Measurements from ENCODE around the gene CARD10.
"Not testable (repeated sequence)": the region's sequence is repeated elsewhere in the genome, so short reads cannot be mapped to it uniquely, and the experiment has no call there.

The CARD10 gene

DNA sequence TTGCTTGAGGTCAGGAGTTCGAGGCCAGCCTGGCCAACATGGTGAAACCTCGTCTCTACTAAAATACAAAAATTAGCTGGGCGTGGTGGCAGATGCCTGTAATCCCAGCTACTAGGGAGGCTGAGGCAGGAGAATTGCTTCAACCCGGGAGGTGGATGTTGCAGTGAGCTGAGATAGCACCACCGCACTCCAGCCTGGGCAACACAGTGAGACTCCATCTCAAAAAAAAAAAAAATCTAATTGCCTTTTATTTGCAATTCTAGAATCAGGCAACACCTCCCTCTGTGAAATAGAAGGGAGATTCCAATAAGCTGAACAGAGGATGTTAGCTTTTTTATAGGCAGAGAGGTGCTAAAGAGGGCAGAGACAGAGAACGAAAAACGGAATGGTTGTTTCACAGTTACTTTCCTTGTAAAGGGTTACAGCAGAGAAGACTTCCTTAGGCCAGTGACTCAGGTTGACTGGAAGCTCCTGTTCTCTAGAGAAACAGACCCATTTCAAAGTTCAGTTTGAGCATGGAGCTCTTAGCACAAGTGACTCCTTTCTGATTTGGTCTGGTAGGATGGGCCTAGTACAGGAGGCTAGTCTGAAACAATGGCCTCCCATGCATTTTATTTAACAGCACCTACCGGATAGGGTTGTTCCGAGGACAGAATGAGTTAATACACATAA, 8.0 kb upstream of the CARD10 start:
- DNase-seq (ENCODE audit: low spot score): not testable (repeated sequence)

DNA sequence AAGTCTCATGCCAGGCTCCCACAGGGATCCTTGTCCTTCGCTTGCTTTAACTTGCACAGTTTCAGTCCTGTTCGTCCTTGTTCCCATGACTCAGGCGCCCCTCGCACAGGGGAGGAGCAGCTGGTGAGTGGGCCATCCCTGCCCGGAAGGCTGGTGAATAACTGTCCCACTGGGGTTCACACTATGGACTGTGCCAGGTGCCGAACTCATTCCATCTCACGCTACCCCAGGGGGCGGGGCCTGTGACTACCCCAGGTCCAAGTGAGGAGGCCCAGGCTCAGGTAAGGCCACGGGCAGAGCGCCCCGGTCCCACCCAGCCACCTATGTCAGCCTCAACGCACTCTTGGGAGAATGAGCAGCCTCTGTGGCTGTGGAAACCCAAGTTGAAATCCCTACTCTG, 7.2 kb upstream of the CARD10 start:
- DNase-seq (ENCODE audit: low spot score): no peak

DNA sequence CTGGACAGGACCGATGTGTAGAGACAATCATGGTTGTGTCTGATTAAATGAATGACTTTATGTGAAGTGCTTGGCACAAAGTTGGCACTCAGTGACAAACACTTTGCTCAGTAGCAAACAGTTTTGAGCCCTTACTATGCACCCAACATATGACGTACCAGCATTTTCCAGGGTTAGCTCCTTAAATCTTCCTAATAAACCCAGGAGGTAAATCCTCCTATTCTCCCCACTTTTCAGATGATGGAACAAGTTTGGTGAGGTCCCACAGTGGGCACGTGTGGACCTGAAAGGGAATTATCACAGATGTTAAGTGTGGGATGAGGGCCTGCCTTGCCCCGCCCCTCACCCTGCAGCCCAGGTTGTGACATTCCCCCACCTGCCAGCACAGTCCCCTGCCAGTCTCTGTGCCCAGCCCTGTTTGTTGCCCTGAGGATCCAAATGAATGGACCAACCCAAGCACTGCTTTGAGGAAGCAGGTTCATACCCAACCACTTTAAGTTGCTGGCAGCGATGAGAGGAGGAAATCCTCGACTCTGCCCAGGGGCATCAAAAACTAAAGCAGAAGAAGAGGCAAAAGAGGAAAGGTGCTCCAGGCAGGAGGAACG, 6.6 kb upstream of the CARD10 start:
- no peak for DNase-seq (ENCODE audit: low spot score)

GRCh38 chr22:37525073-37525745, 6.0 kb upstream of the CARD10 start:
- no peak for DNase-seq (ENCODE audit: low spot score)

GRCh38 chr22:37522482-37522881, 3.3 kb upstream of the CARD10 start:
- no peak for DNase-seq (ENCODE audit: low spot score)

DNA sequence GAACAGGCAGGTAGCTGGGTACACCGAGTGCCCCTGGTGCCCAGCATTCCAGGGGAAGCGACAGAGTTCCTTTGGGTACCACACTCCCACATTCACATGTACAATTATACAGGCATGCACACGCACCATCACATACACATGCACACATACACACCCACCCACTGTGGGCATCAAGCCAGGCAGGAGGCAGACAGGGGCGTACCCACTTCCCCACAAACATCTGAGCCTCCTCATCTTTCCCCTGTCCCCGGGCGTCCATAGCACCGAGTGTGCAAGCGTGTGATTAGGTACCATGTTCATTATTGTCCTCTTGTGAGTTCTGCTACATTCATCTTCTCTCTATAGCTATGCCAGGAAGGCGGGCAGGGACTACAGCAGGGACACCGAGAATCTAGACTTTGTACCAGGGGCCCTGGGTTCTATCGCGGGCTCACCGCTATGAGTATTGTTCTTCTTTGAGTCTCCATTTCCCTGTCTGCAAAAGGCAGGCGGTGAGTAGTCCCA, 2.1 kb upstream of the CARD10 start:
- no peak for DNase-seq (ENCODE audit: low spot score)

DNA sequence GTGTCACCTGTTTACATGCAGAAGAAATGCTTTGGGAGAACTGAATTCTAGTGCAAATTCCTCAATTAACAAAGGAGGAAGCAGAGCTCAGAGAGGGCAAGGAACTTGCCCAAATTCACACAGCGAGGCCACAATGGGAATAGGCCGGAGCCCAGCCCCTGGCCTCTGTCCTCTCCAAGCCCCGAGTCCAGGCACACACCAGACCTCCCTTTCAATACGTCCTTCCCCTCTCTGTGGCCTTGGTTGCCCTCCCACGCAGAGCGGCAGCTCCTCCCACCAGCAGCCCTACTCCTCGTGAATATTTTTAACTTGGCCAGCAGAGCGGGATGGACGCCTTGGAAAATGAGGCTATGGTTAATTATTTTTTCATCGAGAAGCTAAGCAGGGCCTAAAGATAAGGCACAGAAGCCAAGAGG, 1.6 kb upstream of the CARD10 start:
- DNase-seq (ENCODE audit: low spot score): no peak

DNA sequence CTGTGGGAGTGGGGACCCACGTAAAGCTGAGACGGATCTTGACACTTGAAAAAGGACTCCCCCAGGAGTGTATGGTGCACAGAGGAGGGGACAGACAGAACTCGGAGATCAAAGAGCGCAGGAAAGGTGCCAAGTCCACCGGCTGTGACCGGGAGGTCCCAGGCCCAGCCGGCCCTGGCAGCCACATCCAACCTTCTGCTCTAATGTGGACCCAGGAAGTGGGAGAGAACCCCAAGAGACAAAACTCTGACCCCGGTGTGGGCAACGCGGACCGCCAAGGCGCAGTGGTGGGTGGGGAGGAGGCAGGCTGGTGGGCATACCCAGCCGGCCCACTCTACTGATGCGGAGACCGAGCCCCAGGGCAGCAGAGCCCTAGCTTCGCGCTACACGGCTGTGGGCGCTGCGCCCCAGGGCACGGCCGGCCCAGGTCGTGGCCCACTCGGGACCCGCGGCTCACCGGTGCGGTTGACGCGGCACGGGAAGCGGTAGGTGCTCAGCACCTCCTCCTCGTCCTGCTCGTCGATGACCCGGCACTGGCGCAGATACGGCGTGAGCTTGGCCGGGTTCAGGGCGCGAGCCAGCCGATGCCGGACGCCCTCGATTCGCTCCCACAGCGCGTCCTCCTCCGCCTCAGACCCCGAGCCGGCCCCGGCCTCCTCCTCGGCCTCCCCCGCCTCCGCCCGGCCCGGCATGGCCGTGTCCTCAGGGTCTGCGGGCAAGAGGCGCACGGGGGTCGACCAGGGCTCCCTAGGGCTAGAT, 527 bp downstream of the CARD10 start:
- no peak for DNase-seq (ENCODE audit: low spot score)

GRCh38 chr22:37517826-37518450, 1.3 kb downstream of the CARD10 start:
- no peak for DNase-seq (ENCODE audit: low spot score)

DNA sequence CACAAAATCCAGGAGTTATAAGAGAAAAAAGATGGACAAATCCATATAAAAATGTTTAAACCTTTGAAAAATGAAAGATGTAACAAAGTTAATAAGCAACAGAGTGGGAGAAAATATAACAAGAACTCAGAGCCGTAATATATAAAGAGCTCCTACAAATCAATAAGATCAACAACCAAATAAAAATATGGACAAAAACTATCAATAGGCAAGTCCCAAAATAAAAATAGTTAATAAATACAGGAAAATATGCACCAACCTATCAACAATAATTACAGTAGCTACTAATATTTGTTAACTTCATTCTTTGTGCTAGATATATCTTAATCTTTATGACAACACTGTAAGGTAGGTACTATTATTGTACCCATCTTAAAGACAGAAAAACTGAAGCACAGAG, 2.8 kb downstream of the CARD10 start:
- no peak for DNase-seq (ENCODE audit: low spot score)

- no peak for DNase-seq (ENCODE audit: low spot score)
Observed at GRCh38 chr22:37515901-37516300, 3.3 kb downstream of the CARD10 start.

DNA sequence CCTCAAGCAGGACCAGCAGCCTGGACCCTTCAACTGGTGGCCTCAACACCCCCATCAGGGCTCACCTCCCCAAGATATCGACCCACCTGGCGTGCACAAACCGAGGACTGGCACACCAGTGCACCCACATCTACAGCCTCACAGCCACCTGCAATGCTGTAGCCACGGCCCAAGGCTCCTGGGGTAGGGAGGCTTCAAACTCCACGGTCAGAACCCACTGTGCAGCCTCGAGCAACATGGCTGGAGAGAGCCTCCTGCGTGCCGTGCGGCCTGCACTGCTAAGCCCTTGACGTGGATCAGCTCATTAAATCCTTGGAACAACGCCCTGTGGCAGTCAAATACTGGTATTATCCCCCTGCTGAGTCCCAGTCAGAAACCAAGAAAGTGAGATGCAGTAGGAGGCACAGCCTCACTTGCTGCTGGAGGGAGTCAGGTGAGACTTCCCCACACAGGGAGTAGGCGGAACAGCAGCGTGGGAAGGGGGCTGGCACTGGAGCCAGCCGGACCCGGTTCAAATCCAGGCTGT, 4.6 kb downstream of the CARD10 start:
- DNase-seq (ENCODE audit: low spot score): no peak

DNA sequence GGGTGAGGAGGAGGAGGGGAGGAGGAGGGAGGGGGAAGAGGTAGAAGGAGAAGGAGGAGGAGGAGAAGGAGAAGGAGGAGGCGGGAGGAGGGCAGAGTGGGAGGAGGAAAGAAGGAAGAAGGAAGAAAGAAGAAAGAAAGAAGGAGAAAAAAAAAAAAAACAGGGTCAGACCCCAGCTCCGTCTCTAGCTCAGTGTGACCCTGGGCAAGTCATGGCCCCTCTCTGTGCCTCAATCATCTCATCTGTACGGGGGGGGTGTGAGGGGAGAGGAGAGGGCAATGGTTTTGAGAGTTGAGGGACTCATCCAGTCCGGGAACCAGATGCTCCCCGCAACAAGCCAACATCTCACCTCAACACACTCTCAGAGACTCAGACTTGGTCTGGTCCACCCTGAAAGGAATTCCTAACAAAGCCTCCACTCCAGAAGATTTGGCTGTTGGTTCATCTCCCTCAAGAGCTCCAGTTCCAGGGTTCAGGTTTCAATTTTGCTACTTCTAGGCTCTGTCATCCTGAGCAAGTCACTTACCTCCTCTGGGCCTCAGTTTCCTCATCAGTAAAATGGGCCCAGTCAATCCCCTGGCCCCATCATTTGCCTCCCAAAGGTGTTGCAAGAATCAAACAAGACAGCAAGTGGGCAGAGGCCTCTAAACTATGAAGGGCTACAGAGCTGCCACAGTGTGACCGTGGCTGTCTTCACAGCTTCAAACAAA, 7.7 kb downstream of the CARD10 start:
- no peak for DNase-seq (ENCODE audit: low spot score)

- DNase-seq (ENCODE audit: low spot score): no peak
Observed at GRCh38 chr22:37510091-37510490, 9.1 kb downstream of the CARD10 start.

DNA sequence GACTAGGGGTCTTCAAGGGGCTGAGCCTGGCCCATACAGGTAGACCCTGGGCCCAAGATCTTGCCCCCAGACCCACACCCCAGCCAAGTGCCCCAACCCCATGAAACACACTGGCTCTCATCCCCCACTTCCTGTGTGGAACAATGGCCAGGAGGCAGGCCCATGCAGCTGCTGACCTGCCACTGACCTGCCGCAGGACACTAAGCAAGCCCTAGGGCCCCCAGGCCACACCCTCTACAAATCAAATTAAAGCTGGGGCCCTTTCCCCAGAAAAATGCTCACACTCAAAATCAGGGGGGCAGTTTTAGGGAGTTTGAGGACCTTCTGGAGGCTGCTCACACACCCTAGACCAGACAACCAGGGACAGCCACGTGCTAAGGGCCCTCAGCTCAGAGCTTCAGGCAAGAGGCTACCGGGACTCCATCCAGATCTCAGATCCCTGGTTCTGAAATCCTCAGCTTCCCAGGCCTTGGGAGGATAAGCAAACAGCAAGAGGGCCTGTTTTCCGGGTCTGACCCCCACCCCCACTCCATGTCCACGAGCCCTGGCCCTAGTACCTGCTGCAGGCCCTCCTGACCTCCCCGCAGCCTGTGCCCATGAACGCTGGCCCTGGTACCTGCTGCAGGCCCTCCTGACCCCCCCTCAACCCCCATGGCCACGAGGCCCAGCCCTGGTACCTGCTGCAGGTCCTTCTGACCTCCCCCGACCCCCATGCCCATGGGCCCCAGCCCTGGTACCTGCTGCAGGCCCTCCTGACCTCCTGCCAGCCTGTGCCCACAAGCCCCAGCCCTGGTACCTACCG, 10.0 kb downstream of the CARD10 start:
- DNase-seq (ENCODE audit: low spot score): no peak

DNA sequence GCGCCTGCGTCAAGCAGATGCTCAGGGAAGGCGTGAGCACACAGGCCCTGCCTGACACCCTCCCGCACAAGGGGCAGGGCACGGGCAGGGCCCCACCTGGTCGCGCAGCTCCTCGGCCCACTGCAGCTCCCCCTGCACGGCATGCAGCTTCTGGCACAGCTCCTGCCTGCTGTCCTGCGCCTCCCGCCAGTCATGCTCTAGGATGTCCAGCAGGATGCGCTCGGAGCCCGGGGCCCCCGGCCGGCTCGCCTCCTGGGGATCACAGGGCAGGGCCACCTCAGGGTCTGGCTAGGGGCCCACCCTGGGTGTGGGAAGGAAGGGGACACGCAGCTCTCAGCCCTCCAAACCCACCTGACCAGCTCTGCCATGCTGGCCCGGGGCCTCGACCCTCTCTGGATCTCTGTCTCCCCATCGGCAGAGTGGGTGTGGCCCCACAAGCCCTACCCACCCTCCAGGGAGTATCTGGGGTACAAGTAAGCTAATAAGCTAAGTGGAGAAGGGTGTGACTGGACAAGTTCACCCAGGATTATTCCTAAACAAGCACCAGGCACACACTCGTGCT, 10.7 kb downstream of the CARD10 start:
- no peak for DNase-seq (ENCODE audit: low spot score)

- no peak for DNase-seq (ENCODE audit: low spot score)
Observed at GRCh38 chr22:37507731-37508130, 11.5 kb downstream of the CARD10 start.

- DNase-seq (ENCODE audit: low spot score): no peak
Observed at GRCh38 chr22:37505989-37506388, 13.2 kb downstream of the CARD10 start.

- DNase-seq (ENCODE audit: low spot score): no peak
Observed at GRCh38 chr22:37505565-37505964, 13.7 kb downstream of the CARD10 start.

- DNase-seq (ENCODE audit: low spot score): no peak
Observed at GRCh38 chr22:37504964-37505363, 14.3 kb downstream of the CARD10 start.
